ENCODE measurements around the gene VPS8. TPM values are rescaled to one million over a fixed set of nuclear protein-coding genes. Genes with fewer than 3 reads are reported as not detected.
A peak's percentile ranks its signal among the peaks of the same experiment; 100 is the strongest.

Gene VPS8
- total and polyA plus RNA-seq, 2 of the 13 experiments (the other 11 are each of a cell fraction or from before 2014, with no cell fraction given), result 14.2 to 35.1 TPM

DNA sequence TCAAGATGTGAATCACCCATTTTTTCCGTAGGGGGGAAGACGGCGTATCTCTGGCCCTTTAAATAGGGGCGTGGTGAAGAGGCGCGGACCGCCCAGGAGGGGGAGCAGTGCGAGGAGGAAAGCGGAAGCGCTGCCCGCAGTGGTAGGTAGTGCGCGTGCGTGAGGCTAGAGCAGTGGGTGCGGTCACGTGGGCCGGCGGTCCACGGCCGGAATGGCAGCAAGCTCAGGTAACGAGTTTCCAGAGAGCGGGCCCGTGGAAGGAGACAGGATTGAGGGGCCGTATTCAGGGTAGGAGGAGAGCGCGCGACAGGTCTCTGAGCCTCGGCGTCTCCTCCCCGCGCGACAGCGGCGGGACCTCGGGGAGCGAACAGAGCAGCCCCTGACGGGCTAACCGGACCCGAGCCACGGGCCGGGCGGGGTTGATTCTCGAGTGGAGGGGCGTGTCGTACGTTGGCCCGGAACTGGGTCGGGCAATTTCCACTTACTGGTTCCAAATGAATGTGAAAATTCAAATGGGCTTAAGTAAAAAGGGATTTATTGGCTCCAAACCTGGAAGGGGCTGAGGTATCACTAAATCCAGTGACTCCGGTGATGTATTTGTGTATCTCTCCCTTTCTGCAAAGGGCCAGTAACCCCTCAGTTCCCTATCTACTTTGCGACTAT is at the start of gene VPS8 (continued):
- TF ChIP-seq, protein P1, sequence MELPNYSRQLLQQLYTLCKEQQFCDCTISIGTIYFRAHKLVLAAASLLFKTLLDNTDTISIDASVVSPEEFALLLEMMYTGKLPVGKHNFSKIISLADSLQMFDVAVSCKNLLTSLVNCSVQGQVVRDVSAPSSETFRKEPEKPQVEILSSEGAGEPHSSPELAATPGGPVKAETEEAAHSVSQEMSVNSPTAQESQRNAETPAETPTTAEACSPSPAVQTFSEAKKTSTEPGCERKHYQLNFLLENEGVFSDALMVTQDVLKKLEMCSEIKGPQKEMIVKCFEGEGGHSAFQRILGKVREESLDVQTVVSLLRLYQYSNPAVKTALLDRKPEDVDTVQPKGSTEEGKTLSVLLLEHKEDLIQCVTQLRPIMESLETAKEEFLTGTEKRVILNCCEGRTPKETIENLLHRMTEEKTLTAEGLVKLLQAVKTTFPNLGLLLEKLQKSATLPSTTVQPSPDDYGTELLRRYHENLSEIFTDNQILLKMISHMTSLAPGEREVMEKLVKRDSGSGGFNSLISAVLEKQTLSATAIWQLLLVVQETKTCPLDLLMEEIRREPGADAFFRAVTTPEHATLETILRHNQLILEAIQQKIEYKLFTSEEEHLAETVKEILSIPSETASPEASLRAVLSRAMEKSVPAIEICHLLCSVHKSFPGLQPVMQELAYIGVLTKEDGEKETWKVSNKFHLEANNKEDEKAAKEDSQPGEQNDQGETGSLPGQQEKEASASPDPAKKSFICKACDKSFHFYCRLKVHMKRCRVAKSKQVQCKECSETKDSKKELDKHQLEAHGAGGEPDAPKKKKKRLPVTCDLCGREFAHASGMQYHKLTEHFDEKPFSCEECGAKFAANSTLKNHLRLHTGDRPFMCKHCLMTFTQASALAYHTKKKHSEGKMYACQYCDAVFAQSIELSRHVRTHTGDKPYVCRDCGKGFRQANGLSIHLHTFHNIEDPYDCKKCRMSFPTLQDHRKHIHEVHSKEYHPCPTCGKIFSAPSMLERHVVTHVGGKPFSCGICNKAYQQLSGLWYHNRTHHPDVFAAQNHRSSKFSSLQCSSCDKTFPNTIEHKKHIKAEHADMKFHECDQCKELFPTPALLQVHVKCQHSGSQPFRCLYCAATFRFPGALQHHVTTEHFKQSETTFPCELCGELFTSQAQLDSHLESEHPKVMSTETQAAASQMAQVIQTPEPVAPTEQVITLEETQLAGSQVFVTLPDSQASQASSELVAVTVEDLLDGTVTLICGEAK (IDR thresholded peaks at IDR 0.05), result no peak
- TF ChIP-seq, protein P1 (CRISPR knock-in tag; IDR thresholded peaks at IDR 0.05), result no peak
- TF ChIP-seq FOXC1 (CRISPR knock-in tag; IDR thresholded peaks at IDR 0.05; ENCODE audit: borderline replicate concordance) (no peak), ZNF224 (CRISPR knock-in tag; IDR thresholded peaks at IDR 0.05) (no peak), ZNF713 (CRISPR knock-in tag; IDR thresholded peaks at IDR 0.05) (no peak), FOSL2 (CRISPR knock-in tag; IDR thresholded peaks at IDR 0.05) (peak; percentile 54; the same call in 1 of the 2 replicates), GTF3A (CRISPR knock-in tag; conservative IDR thresholded peaks at IDR 0.05) (no peak), ZFP82 (CRISPR knock-in tag; IDR thresholded peaks at IDR 0.05; ENCODE audit: borderline replicate concordance) (no peak), MTA3 (CRISPR knock-in tag; IDR thresholded peaks at IDR 0.05) (no peak), ZNF879 (CRISPR knock-in tag; IDR thresholded peaks at IDR 0.05) (no peak), ZNF776 (CRISPR knock-in tag; IDR thresholded peaks at IDR 0.05) (no peak), NFRKB (IDR thresholded peaks at IDR 0.05) (no peak), KAT2B (IDR thresholded peaks at IDR 0.05; ENCODE audit: borderline replicate concordance, low read depth, low read length) (no peak), MEIS2 (CRISPR knock-in tag; IDR thresholded peaks at IDR 0.05) (peak; percentile 86), ZFX (CRISPR knock-in tag; IDR thresholded peaks at IDR 0.05; ENCODE audit: low read depth) (peak; percentile 73)
- TF ChIP-seq, protein P2, sequence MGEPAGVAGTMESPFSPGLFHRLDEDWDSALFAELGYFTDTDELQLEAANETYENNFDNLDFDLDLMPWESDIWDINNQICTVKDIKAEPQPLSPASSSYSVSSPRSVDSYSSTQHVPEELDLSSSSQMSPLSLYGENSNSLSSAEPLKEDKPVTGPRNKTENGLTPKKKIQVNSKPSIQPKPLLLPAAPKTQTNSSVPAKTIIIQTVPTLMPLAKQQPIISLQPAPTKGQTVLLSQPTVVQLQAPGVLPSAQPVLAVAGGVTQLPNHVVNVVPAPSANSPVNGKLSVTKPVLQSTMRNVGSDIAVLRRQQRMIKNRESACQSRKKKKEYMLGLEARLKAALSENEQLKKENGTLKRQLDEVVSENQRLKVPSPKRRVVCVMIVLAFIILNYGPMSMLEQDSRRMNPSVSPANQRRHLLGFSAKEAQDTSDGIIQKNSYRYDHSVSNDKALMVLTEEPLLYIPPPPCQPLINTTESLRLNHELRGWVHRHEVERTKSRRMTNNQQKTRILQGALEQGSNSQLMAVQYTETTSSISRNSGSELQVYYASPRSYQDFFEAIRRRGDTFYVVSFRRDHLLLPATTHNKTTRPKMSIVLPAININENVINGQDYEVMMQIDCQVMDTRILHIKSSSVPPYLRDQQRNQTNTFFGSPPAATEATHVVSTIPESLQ (CRISPR knock-in tag; conservative IDR thresholded peaks at IDR 0.05), result no peak

All from HepG2 (cell line).